Measurements from ENCODE around the gene CHCHD6. TPM values are rescaled to one million over a fixed set of nuclear protein-coding genes. Genes with fewer than 3 reads are reported as not detected.

The CHCHD6 gene
- total and polyA plus RNA-seq, 2 donors from 2014 or later: 10.7 to 35.2 TPM

DNA sequence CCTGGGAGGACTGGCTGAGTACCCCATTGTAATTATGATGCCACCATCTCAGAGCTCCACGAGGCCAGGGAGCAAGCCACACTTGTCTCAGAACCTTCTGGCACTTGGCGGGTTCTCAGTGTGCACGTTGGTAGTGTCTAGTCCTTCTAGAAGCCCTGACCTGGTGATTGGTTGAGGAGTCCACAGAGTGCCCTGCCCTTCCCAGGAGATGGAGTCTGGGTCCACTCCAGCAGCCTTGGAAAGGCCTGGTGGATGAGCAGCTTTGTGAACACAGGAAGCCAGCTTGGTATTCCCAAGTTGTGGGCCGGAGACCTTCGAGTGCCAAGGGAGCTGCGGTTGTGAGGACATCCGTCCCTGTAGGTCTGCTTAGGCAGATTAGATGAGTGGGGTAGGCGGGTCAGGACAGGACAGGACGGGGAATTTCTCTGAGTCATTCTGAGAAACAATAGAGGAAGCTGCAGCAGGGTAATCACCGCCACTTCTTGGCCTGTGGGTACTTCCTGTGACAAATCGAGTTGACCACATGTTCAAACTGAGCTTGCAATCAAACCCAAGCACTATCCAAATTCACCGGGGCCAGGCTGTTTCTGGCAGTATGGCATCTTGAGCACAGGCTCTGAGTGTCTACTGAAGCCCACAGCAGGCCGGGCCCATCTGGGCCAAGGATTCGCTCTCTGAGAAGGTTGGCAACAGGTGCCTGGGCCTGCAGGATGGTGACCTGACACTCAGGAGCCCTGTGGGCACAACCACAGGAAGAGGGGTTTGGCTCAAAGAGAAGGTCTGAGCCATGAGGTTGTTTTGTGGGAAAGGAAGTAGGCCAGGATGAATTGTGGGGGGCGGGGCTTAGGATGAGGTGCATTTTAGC, 207.4 kb downstream of the CHCHD6 start:
- Histone ChIP-seq H3K4me1 (ENCODE audit: control insufficient read depth in 2 of 3, insufficient read depth in 2 of 3, low read depth in 1 of 3, low read length in 3 of 3) (peaks cover 0 to 6% (median 0%) of the 10 kb centered on the region in 3 donors), H3K9ac (ENCODE audit: low read length in 3 of 3) (no peak overlapping the region), H3K27me3 (ENCODE audit: control insufficient read depth, insufficient read depth, low read length) (no peaks in the 10 kb centered on the region), H3K9me3 (ENCODE audit: control insufficient read depth in 2 of 3, insufficient read depth in 1 of 3, low read length in 3 of 3) (no peaks in the 10 kb centered on the region), H3K36me3 (ENCODE audit: control insufficient read depth in 2 of 3, insufficient read depth in 3 of 3, low read length in 3 of 3) (no peaks in the 10 kb centered on the region), H3K27ac (ENCODE audit: low read depth in 2 of 2, low read length in 2 of 2) (peak overlapping the region in 1 of 2 donors; percentile 30), H3K4me3 (ENCODE audit: low read length in 3 of 3) (no peak overlapping the region)
- FAIRE-seq: no peak
- TF ChIP-seq, protein P1, sequence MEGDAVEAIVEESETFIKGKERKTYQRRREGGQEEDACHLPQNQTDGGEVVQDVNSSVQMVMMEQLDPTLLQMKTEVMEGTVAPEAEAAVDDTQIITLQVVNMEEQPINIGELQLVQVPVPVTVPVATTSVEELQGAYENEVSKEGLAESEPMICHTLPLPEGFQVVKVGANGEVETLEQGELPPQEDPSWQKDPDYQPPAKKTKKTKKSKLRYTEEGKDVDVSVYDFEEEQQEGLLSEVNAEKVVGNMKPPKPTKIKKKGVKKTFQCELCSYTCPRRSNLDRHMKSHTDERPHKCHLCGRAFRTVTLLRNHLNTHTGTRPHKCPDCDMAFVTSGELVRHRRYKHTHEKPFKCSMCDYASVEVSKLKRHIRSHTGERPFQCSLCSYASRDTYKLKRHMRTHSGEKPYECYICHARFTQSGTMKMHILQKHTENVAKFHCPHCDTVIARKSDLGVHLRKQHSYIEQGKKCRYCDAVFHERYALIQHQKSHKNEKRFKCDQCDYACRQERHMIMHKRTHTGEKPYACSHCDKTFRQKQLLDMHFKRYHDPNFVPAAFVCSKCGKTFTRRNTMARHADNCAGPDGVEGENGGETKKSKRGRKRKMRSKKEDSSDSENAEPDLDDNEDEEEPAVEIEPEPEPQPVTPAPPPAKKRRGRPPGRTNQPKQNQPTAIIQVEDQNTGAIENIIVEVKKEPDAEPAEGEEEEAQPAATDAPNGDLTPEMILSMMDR (IDR thresholded peaks at IDR 0.05; ENCODE audit: borderline replicate concordance, extremely low read depth, insufficient read depth): no peak
- intact Hi-C loops (cut with DNase I): no loop called here
- peak in 2 of 5 donors; percentile 30 to 78 for DNase-seq

DNA sequence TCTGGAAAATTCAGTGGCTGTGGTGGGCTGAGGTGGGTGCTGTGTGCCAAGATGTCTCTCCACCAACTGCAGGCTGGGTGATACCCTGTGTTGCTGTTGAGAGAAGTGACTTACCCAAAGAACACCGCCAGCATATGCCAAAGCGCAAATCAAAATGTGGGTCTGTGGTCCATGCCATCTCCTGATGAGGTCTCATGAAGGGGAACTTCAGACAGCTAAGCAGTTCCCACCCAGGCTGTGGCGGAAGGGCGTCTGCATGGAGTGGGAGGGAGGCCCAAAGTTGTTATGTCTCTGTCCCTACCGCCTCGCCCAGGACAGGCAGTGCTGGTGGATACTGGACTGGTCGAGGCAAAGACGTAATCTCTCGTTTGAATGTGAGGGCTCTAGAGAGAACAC, 208.0 kb downstream of the CHCHD6 start:
- intact Hi-C loops (cut with DNase I): no loop called here
- Histone ChIP-seq H3K9ac (ENCODE audit: low read length in 3 of 3) (no peak overlapping the region), H3K36me3 (ENCODE audit: control insufficient read depth in 2 of 3, insufficient read depth in 3 of 3, low read length in 3 of 3) (no peaks in the 10 kb centered on the region), H3K27me3 (ENCODE audit: control insufficient read depth, insufficient read depth, low read length) (no peaks in the 10 kb centered on the region), H3K4me3 (ENCODE audit: low read length in 3 of 3) (no peak overlapping the region), H3K27ac (ENCODE audit: low read depth in 2 of 2, low read length in 2 of 2) (no peak overlapping the region), H3K9me3 (ENCODE audit: control insufficient read depth in 2 of 3, insufficient read depth in 1 of 3, low read length in 3 of 3) (no peaks in the 10 kb centered on the region), H3K4me1 (ENCODE audit: control insufficient read depth in 2 of 3, insufficient read depth in 2 of 3, low read depth in 1 of 3, low read length in 3 of 3) (peaks cover 0 to 6% (median 0%) of the 10 kb centered on the region in 3 donors)
- TF ChIP-seq, protein P1 (IDR thresholded peaks at IDR 0.05; ENCODE audit: borderline replicate concordance, extremely low read depth, insufficient read depth): no peak
- DNase-seq (no peak), FAIRE-seq (no peak)

DNA sequence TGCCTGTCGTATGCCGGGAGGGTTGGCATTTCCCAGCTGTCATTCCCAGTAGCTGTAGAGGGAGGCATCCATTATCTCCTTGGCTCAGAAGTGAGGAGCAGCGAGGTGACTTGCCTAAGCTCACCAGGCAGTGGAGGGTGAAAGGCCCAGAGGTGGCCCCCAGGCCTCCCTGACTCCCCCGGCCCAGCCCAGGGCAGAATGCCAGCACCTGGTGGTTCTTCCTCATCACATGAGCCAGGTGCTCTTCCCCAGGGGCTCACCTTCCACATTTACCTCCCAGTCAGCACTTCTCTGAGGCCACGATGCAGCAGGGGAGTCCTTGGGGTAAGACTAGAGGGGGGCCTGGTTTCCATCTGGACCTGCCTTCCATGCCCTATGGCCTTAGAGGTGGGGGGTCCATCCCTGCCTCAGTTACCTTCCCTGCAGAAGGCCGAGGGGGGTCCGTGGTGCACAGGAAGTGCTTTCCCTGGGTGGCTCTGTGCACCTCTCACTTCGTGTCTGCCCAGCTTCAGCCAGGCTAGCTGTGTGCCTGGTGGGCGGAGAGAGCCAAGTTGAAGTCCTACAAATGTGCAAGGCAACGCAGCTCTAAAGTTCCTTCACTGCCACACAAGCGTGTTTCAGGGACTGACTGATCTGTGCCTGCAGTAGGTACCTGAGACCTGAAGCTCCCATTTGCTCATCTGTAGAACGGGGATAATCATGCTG, 208.6 kb downstream of the CHCHD6 start:
- no peak for DNase-seq
- TF ChIP-seq, protein P1 (IDR thresholded peaks at IDR 0.05; ENCODE audit: borderline replicate concordance, extremely low read depth, insufficient read depth): no peak
- intact Hi-C loops (cut with DNase I): no loop called here
- Histone ChIP-seq H3K27ac (ENCODE audit: low read depth in 2 of 2, low read length in 2 of 2) (no peak overlapping the region), H3K36me3 (ENCODE audit: control insufficient read depth in 2 of 3, insufficient read depth in 3 of 3, low read length in 3 of 3) (no peaks in the 10 kb centered on the region), H3K9ac (ENCODE audit: low read length in 3 of 3) (no peak overlapping the region), H3K9me3 (ENCODE audit: control insufficient read depth in 2 of 3, insufficient read depth in 1 of 3, low read length in 3 of 3) (no peaks in the 10 kb centered on the region), H3K27me3 (ENCODE audit: control insufficient read depth, insufficient read depth, low read length) (no peaks in the 10 kb centered on the region), H3K4me1 (ENCODE audit: control insufficient read depth in 2 of 3, insufficient read depth in 2 of 3, low read depth in 1 of 3, low read length in 3 of 3) (peaks cover 0 to 6% (median 0%) of the 10 kb centered on the region in 3 donors), H3K4me3 (ENCODE audit: low read length in 3 of 3) (no peak overlapping the region)
- FAIRE-seq: no peak

All from kidney (tissue), 14 donors.